HEK293 (cell line): ENCODE measurements around the gene LY6G6F.

ENCODE experiments used
- AEBP2 ChIP-seq: fragments of 450-650 bp; formaldehyde crosslinking; IDR thresholded peaks from 2 replicates; pipeline ENCODE4 v1.5.1; 2016; ENCODE audit warnings: missing biosample characterization, missing genetic modification characterization, borderline replicate concordance
- IKZF3 ChIP-seq: fragments of 450-650 bp; IDR thresholded peaks from 2 replicates; pipeline ENCODE4 v1.5.0; 2018; ENCODE audit warnings: missing biosample characterization, mild to moderate bottlenecking, missing genetic modification characterization, moderate library complexity
- PBX3 ChIP-seq: sonication (generic); formaldehyde crosslinking; IDR thresholded peaks from 2 replicates; pipeline ENCODE4 v1.8.1; 2022; ENCODE audit warnings: mild to moderate bottlenecking, moderate library complexity, missing genetic modification reagents
- PRDM1 ChIP-seq: fragments of 450-650 bp; formaldehyde crosslinking; IDR thresholded peaks from 2 replicates; pipeline ENCODE4; 2016; ENCODE audit warnings: missing biosample characterization, missing genetic modification characterization
- SCRT1 ChIP-seq: fragments of 450-650 bp; formaldehyde crosslinking; IDR thresholded peaks from 2 replicates; pipeline ENCODE4 v1.5.1; 2016; ENCODE audit warnings: missing biosample characterization, missing genetic modification characterization, borderline replicate concordance
- TCF7L2 ChIP-seq: IDR thresholded peaks from 2 replicates; pipeline ENCODE4 v1.6.1; 2011; ENCODE audit warnings: low read depth, mild to moderate bottlenecking, inconsistent platforms, low read length, moderate library complexity, borderline replicate concordance
- TSHZ1 ChIP-seq: fragments of 450-650 bp; formaldehyde crosslinking; IDR thresholded peaks from 2 replicates; pipeline ENCODE4 v1.5.1; 2016; ENCODE audit warnings: missing biosample characterization, missing genetic modification characterization, borderline replicate concordance
- ZBTB44 ChIP-seq: fragments of 450-650 bp; IDR thresholded peaks from 2 replicates; pipeline ENCODE4 v1.5.1; 2018; ENCODE audit warnings: missing biosample characterization, mild to moderate bottlenecking, missing genetic modification characterization
- ZNF132 ChIP-seq: fragments of 450-650 bp; formaldehyde crosslinking; IDR thresholded peaks from 2 replicates; pipeline ENCODE4 v1.5.1; 2017; ENCODE audit warnings: missing biosample characterization, missing genetic modification characterization, borderline replicate concordance
- ZNF292 ChIP-seq: fragments of 450-650 bp; formaldehyde crosslinking; IDR thresholded peaks from 2 replicates; pipeline ENCODE4 v1.5.1; 2016; ENCODE audit warnings: low read depth, missing biosample characterization, missing genetic modification characterization, borderline replicate concordance
- ZNF394 ChIP-seq: fragments of 450-650 bp; formaldehyde crosslinking; IDR thresholded peaks from 2 replicates; pipeline ENCODE4 v1.5.1; 2016; ENCODE audit warnings: missing biosample characterization, missing genetic modification characterization, mild to moderate bottlenecking, moderate library complexity, borderline replicate concordance
- ZNF629 ChIP-seq: fragments of 450-650 bp; formaldehyde crosslinking; IDR thresholded peaks from 2 replicates; pipeline ENCODE4 v1.5.1; 2017; ENCODE audit warnings: missing biosample characterization, missing genetic modification characterization
- TF ChIP-seq, protein P1 (sequence below): fragments of 450-650 bp; IDR thresholded peaks from 2 replicates; pipeline ENCODE4 v1.5.1; 2018; ENCODE audit warnings: missing biosample characterization, missing genetic modification characterization
- TF ChIP-seq, protein P2 (sequence below): fragments of 450-650 bp; formaldehyde crosslinking; IDR thresholded peaks from 2 replicates; pipeline ENCODE4 v1.5.1; 2017; ENCODE audit warnings: missing biosample characterization, missing genetic modification characterization
- TF ChIP-seq, protein P3 (sequence below): fragments of 450-650 bp; formaldehyde crosslinking; IDR thresholded peaks from 2 replicates; pipeline ENCODE4 v1.5.0; 2017; ENCODE audit warnings: missing biosample characterization, missing genetic modification characterization, borderline replicate concordance
- TF ChIP-seq, protein P4 (sequence below): fragments of 450-650 bp; formaldehyde crosslinking; IDR thresholded peaks from 2 replicates; pipeline ENCODE4 v1.5.1; 2016; ENCODE audit warnings: missing biosample characterization, missing genetic modification characterization
- TF ChIP-seq, protein P5 (sequence below): fragments of 450-650 bp; formaldehyde crosslinking; IDR thresholded peaks from 2 replicates; pipeline ENCODE4 v1.5.1; 2016; ENCODE audit warnings: missing biosample characterization, missing genetic modification characterization

The LY6G6F gene

GRCh38 chr6:31702819-31703716, 3.6 kb upstream of the LY6G6F start, which contains the start of gene ABHD16A (continued):
- TF ChIP-seq, protein P1, sequence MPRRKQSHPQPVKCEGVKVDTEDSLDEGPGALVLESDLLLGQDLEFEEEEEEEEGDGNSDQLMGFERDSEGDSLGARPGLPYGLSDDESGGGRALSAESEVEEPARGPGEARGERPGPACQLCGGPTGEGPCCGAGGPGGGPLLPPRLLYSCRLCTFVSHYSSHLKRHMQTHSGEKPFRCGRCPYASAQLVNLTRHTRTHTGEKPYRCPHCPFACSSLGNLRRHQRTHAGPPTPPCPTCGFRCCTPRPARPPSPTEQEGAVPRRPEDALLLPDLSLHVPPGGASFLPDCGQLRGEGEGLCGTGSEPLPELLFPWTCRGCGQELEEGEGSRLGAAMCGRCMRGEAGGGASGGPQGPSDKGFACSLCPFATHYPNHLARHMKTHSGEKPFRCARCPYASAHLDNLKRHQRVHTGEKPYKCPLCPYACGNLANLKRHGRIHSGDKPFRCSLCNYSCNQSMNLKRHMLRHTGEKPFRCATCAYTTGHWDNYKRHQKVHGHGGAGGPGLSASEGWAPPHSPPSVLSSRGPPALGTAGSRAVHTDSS (tag by site-specific recombination): no peak
- TF ChIP-seq ZNF132 (tag by site-specific recombination): no peak
- no peak for TF ChIP-seq ZBTB44 (tag by site-specific recombination)
- TF ChIP-seq TCF7L2: no peak
- TF ChIP-seq, protein P2, sequence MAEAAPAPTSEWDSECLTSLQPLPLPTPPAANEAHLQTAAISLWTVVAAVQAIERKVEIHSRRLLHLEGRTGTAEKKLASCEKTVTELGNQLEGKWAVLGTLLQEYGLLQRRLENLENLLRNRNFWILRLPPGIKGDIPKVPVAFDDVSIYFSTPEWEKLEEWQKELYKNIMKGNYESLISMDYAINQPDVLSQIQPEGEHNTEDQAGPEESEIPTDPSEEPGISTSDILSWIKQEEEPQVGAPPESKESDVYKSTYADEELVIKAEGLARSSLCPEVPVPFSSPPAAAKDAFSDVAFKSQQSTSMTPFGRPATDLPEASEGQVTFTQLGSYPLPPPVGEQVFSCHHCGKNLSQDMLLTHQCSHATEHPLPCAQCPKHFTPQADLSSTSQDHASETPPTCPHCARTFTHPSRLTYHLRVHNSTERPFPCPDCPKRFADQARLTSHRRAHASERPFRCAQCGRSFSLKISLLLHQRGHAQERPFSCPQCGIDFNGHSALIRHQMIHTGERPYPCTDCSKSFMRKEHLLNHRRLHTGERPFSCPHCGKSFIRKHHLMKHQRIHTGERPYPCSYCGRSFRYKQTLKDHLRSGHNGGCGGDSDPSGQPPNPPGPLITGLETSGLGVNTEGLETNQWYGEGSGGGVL (tag by site-specific recombination): no peak
- no peak for TF ChIP-seq PRDM1 (tag by site-specific recombination)
- TF ChIP-seq, protein P3, sequence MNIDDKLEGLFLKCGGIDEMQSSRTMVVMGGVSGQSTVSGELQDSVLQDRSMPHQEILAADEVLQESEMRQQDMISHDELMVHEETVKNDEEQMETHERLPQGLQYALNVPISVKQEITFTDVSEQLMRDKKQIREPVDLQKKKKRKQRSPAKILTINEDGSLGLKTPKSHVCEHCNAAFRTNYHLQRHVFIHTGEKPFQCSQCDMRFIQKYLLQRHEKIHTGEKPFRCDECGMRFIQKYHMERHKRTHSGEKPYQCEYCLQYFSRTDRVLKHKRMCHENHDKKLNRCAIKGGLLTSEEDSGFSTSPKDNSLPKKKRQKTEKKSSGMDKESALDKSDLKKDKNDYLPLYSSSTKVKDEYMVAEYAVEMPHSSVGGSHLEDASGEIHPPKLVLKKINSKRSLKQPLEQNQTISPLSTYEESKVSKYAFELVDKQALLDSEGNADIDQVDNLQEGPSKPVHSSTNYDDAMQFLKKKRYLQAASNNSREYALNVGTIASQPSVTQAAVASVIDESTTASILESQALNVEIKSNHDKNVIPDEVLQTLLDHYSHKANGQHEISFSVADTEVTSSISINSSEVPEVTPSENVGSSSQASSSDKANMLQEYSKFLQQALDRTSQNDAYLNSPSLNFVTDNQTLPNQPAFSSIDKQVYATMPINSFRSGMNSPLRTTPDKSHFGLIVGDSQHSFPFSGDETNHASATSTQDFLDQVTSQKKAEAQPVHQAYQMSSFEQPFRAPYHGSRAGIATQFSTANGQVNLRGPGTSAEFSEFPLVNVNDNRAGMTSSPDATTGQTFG (tag by site-specific recombination): no peak
- peak; percentile 97 for TF ChIP-seq ZNF629 (tag by site-specific recombination)
- TF ChIP-seq PBX3 (CRISPR knock-in tag): no peak
- TF ChIP-seq SCRT1: no peak
- TF ChIP-seq, protein P4, sequence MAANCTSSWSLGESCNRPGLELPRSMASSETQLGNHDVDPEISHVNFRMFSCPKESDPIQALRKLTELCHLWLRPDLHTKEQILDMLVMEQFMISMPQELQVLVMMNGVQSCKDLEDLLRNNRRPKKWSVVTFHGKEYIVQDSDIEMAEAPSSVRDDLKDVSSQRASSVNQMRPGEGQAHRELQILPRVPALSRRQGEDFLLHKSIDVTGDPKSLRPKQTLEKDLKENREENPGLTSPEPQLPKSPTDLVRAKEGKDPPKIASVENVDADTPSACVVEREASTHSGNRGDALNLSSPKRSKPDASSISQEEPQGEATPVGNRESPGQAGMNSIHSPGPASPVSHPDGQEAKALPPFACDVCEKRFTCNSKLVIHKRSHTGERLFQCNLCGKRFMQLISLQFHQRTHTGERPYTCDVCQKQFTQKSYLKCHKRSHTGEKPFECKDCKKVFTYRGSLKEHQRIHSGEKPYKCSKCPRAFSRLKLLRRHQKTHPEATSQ (tag by site-specific recombination): peak; percentile 67; the same call in 1 of the 2 replicates
- TF ChIP-seq AEBP2 (tag by site-specific recombination): no peak
- TF ChIP-seq, protein P5, sequence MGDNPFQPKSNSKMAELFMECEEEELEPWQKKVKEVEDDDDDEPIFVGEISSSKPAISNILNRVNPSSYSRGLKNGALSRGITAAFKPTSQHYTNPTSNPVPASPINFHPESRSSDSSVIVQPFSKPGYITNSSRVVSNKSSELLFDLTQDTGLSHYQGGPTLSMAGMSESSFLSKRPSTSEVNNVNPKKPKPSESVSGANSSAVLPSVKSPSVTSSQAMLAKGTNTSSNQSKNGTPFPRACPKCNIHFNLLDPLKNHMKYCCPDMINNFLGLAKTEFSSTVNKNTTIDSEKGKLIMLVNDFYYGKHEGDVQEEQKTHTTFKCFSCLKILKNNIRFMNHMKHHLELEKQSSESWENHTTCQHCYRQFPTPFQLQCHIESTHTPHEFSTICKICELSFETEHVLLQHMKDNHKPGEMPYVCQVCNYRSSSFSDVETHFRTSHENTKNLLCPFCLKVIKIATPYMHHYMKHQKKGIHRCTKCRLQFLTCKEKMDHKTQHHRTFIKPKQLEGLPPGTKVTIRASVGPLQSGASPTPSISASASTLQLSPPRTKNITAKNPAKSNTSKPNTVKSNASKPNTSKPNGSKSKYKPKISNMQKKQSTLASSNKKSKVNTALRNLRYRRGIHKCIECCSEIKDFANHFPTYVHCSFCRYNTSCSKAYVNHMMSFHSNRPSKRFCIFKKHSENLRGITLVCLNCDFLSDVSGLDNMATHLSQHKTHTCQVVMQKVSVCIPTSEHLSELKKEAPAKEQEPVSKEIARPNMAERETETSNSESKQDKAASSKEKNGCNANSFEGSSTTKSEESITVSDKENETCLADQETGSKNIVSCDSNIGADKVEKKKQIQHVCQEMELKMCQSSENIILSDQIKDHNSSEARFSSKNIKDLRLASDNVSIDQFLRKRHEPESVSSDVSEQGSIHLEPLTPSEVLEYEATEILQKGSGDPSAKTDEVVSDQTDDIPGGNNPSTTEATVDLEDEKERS (tag by site-specific recombination): no peak
- peak; percentile 48; the same call in 1 of the 2 replicates for TF ChIP-seq IKZF3 (tag by site-specific recombination)
- TF ChIP-seq TSHZ1: no peak
- TF ChIP-seq ZNF292: no peak
- no peak; the same call in 1 of the 2 replicates for TF ChIP-seq ZNF394 (tag by site-specific recombination)
